ENCODE results near the gene GPRIN1. TPM values are rescaled to one million over a fixed set of nuclear protein-coding genes. Genes with fewer than 3 reads are reported as not detected.

Gene GPRIN1
- total and polyA plus RNA-seq, 4 donors = 0.23 to 0.50 (median 0.30) TPM; not detected in 1

- TF ChIP-seq REST (IDR thresholded peaks at IDR 0.05) (no peak), NR2F2 (IDR thresholded peaks at IDR 0.05) (no peak)
Measured at GRCh38 chr5:176644878-176645670, 35.1 kb upstream of the GPRIN1 start (continued).

GRCh38 chr5:176644294-176644693, 34.3 kb upstream of the GPRIN1 start:
- H3K27me3 ChIP-seq (ENCODE audit: control insufficient read depth in 4 of 4, insufficient read depth in 4 of 4, low read length in 3 of 4) = no peaks in the 10 kb centered on the region
- no peak overlapping the region for H3K9ac ChIP-seq (ENCODE audit: low read depth in 1 of 2, low read length in 2 of 2)
- no peaks in the 10 kb centered on the region for H3K9me3 ChIP-seq (ENCODE audit: control insufficient read depth in 4 of 4, low read length in 3 of 4)
- DNase-seq (ENCODE audit: low spot score) = no peak
- peaks cover 5 to 18% (median 14%) of the 10 kb centered on the region in 4 donors for H3K4me1 ChIP-seq (ENCODE audit: control insufficient read depth in 4 of 4, insufficient read depth in 4 of 4, low read length in 3 of 4)
- no peak for TF ChIP-seq TAF1 (conservative IDR thresholded peaks at IDR 0.05)
- TF ChIP-seq HNF4A (conservative IDR thresholded peaks at IDR 0.05) = no peak
- TF ChIP-seq ZBTB33 (IDR thresholded peaks at IDR 0.05) = no peak
- TF ChIP-seq NR2F2 (IDR thresholded peaks at IDR 0.05) = no peak
- no peak for TF ChIP-seq YY1 (IDR thresholded peaks at IDR 0.05)
- no peak for TF ChIP-seq FOXA1 (IDR thresholded peaks at IDR 0.05)
- TF ChIP-seq ATF3 (IDR thresholded peaks at IDR 0.05) = no peak
- TF ChIP-seq RXRA (IDR thresholded peaks at IDR 0.05) = no peak
- TF ChIP-seq REST (IDR thresholded peaks at IDR 0.05) = no peak
- no peak for TF ChIP-seq EGR1 (IDR thresholded peaks at IDR 0.05; ENCODE audit: low read depth in 2 of 2)
- no peak for TF ChIP-seq GABPA (IDR thresholded peaks at IDR 0.05 in 1 of 2, conservative IDR thresholded peaks at IDR 0.05 in 1 of 2)
- no peak for TF ChIP-seq RAD21 (IDR thresholded peaks at IDR 0.05)
- no peaks in the 10 kb centered on the region for H3K36me3 ChIP-seq (ENCODE audit: control insufficient read depth in 4 of 4, insufficient read depth in 3 of 4, low read depth in 1 of 4, low read length in 3 of 4)
- H3K4me3 ChIP-seq (ENCODE audit: low read depth in 1 of 3, low read length in 3 of 3) = no peak overlapping the region
- 74% methylated on average over 9 of the region's 9 CpGs for WGBS
- H3K27ac ChIP-seq (ENCODE audit: low read depth in 1 of 2, low read length in 2 of 2) = no peak overlapping the region

Measured in liver (tissue), 9 donors.